GM18519 (cell line): ENCODE data around the gene AARS2.

Experiments used
- ATAC-seq: cut with Tn5 transposase; IDR thresholded peaks from one replicate; pipeline ENCODE4 v1.9.1; 2021; ENCODE audit warnings: mild to moderate bottlenecking, moderate library complexity; ENCODE audit not compliant: unreplicated experiment, low FRiP score

The AARS2 gene

DNA sequence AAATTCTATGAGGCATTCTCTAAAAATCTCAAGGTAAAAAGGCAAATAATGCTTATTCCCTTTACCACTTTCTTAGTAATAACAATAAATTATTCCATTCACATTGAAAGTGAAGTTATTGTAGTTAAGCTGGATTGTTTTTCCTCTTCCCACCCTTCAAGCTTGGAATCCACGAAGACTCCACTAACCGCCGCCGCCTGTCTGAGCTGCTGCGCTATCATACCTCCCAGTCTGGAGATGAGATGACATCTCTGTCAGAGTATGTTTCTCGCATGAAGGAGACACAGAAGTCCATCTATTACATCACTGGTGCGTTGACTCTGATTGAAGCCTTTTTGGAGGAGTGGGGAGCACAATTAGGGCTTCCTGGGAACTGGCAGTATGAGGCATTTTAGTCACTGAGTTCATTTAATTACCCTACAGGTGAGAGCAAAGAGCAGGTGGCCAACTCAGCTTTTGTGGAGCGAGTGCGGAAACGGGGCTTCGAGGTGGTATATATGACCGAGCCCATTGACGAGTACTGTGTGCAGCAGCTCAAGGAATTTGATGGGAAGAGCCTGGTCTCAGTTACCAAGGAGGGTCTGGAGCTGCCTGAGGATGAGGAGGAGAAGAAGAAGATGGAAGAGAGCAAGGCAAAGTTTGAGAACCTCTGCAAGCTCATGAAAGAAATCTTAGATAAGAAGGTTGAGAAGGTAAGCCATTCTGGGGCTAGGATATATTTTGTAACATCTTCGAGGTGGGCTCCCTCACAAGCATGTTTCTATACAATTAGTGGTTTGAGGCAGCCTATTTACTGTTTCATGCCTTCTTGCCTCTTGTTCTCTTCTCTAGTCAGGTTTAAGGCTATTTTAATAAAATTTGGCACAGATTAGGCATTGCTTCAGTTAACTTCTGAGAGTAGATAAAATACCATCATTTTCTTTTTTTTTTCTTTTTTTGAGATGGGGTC, 61.3 kb downstream of the AARS2 start:
- no peak for ATAC-seq

DNA sequence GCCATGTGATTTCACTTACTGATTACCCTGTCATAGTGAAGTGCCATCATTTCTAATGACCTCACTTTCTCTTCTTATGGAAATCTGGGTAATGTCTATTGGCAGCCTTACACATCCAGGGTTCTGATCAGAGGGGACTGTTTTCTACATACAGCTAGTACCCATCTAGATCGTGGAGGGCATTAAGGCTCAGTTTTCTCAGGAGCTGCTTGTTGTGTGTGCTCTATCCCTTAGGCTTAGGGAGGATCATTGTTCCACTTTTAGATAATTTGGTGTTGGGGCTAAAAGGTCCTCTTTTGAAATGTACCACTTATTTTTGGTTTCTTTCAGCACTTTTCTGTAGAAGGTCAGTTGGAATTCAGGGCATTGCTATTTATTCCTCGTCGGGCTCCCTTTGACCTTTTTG, 62.4 kb downstream of the AARS2 start:
- ATAC-seq: no peak

DNA sequence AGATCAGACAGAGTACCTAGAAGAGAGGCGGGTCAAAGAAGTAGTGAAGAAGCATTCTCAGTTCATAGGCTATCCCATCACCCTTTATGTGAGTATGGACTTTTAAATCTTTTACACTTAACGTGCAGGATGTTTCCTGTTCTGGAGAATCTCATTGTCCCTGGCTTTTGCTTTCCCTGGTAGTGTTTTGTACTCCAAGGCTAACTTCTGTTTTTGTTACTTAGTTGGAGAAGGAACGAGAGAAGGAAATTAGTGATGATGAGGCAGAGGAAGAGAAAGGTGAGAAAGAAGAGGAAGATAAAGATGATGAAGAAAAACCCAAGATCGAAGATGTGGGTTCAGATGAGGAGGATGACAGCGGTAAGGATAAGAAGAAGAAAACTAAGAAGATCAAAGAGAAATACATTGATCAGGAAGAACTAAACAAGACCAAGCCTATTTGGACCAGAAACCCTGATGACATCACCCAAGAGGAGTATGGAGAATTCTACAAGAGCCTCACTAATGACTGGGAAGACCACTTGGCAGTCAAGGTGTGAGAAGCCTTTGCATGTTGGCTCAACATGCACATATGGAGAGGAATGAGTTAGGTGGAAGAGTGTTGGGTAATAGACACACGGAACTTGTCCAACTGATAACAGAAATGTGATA, 63.0 kb downstream of the AARS2 start:
- ATAC-seq: no peak
